ENCODE data around the gene DNAJA4.

The DNAJA4 gene

GRCh38 chr15:78263351-78263781, 996 bp upstream of the DNAJA4 start (continued):
- TF ChIP-seq PATZ1 (CRISPR knock-in tag; IDR thresholded peaks at IDR 0.05; ENCODE audit: borderline replicate concordance), result no peak

- TF ChIP-seq ZNF8 (CRISPR knock-in tag; IDR thresholded peaks at IDR 0.05) (no peak), ZC3H10 (CRISPR knock-in tag; IDR thresholded peaks at IDR 0.05) (no peak), TOX (CRISPR knock-in tag; IDR thresholded peaks at IDR 0.05; ENCODE audit: borderline replicate concordance) (no peak), TCF4 (CRISPR knock-in tag; IDR thresholded peaks at IDR 0.05; ENCODE audit: borderline replicate concordance) (no peak), PATZ1 (CRISPR knock-in tag; IDR thresholded peaks at IDR 0.05; ENCODE audit: borderline replicate concordance) (no peak), TSHZ2 (CRISPR knock-in tag; IDR thresholded peaks at IDR 0.05) (no peak), ZNF70 (CRISPR knock-in tag; IDR thresholded peaks at IDR 0.05) (no peak), PPARA (CRISPR knock-in tag; IDR thresholded peaks at IDR 0.05; ENCODE audit: borderline replicate concordance) (no peak), ZFP30 (CRISPR knock-in tag; IDR thresholded peaks at IDR 0.05) (no peak), POU6F1 (CRISPR knock-in tag; IDR thresholded peaks at IDR 0.05; ENCODE audit: borderline replicate concordance, low read depth) (no peak), OSR1 (CRISPR knock-in tag; IDR thresholded peaks at IDR 0.05) (no peak), RARB (CRISPR knock-in tag; IDR thresholded peaks at IDR 0.05) (no peak), CREB5 (CRISPR knock-in tag; IDR thresholded peaks at IDR 0.05; ENCODE audit: low read depth) (no peak), ISL1 (CRISPR knock-in tag; IDR thresholded peaks at IDR 0.05) (no peak), SNAI2 (CRISPR knock-in tag; IDR thresholded peaks at IDR 0.05) (no peak), GLIS3 (CRISPR knock-in tag; IDR thresholded peaks at IDR 0.05) (no peak), ARNTL (CRISPR knock-in tag; IDR thresholded peaks at IDR 0.05; ENCODE audit: borderline replicate concordance, low read depth) (no peak), CSDC2 (CRISPR knock-in tag; IDR thresholded peaks at IDR 0.05) (no peak)
- no peak for ATAC-seq
Observed at GRCh38 chr15:78263907-78264303, 457 bp upstream of the DNAJA4 start.

GRCh38 chr15:78265137-78265460, 737 bp downstream of the DNAJA4 start:
- no peak for ATAC-seq
- TF ChIP-seq ARNTL (CRISPR knock-in tag; IDR thresholded peaks at IDR 0.05; ENCODE audit: borderline replicate concordance, low read depth) (no peak), ESRRG (CRISPR knock-in tag; IDR thresholded peaks at IDR 0.05) (no peak), BACH2 (CRISPR knock-in tag; IDR thresholded peaks at IDR 0.05; ENCODE audit: borderline replicate concordance) (no peak), ZFP30 (CRISPR knock-in tag; IDR thresholded peaks at IDR 0.05) (no peak)

GRCh38 chr15:78265752-78266224, 1.4 kb downstream of the DNAJA4 start:
- TF ChIP-seq BACH2 (CRISPR knock-in tag; IDR thresholded peaks at IDR 0.05; ENCODE audit: borderline replicate concordance) (no peak), ZNF8 (CRISPR knock-in tag; IDR thresholded peaks at IDR 0.05) (no peak), ARNTL (CRISPR knock-in tag; IDR thresholded peaks at IDR 0.05; ENCODE audit: borderline replicate concordance, low read depth) (no peak), ZFP30 (CRISPR knock-in tag; IDR thresholded peaks at IDR 0.05) (no peak), POU6F1 (CRISPR knock-in tag; IDR thresholded peaks at IDR 0.05; ENCODE audit: borderline replicate concordance, low read depth) (no peak), SNAI2 (CRISPR knock-in tag; IDR thresholded peaks at IDR 0.05) (no peak), CSDC2 (CRISPR knock-in tag; IDR thresholded peaks at IDR 0.05) (no peak), PPARA (CRISPR knock-in tag; IDR thresholded peaks at IDR 0.05; ENCODE audit: borderline replicate concordance) (no peak), RARB (CRISPR knock-in tag; IDR thresholded peaks at IDR 0.05) (no peak), ZFP3 (CRISPR knock-in tag; IDR thresholded peaks at IDR 0.05) (no peak)
- ATAC-seq, result peak; percentile 88
